H9 (cell line): ENCODE data around the gene ZNF445. TPM values are rescaled to one million over a fixed set of nuclear protein-coding genes. Genes with fewer than 3 reads are reported as not detected.

ENCODE experiments used
- DNase-seq: peaks from one replicate; pipeline ENCODE4 v3.0.0-alpha.2; 2017
- H2AFZ ChIP-seq: one replicate; pipeline ENCODE4 v1.6.1; 2013; ENCODE audit warnings: mild to moderate bottlenecking, low read length, control low read depth, moderate library complexity
- H2AK5ac ChIP-seq: 2 replicates; pipeline ENCODE4 v1.6.1; 2013; ENCODE audit warnings: low read length, control low read depth, mixed read lengths; ENCODE audit not compliant: insufficient read length
- H2BK120ac ChIP-seq: one replicate; pipeline ENCODE4 v1.6.1; 2013; ENCODE audit warnings: low read depth, mild to moderate bottlenecking, low read length, control low read depth, inconsistent platforms; ENCODE audit not compliant: poor library complexity, severe bottlenecking
- H2BK12ac ChIP-seq: 2 replicates; pipeline ENCODE4 v1.6.1; 2013; ENCODE audit warnings: low read length, control low read depth, mixed read lengths, low read depth; ENCODE audit not compliant: insufficient read length
- H2BK15ac ChIP-seq: 2 replicates; pipeline ENCODE4 v1.6.1; 2013; ENCODE audit warnings: low read depth, low read length, control low read depth
- H2BK20ac ChIP-seq: one replicate; pipeline ENCODE4 v1.6.1; 2013; ENCODE audit warnings: low read depth, mild to moderate bottlenecking, low read length, control low read depth, inconsistent platforms; ENCODE audit not compliant: poor library complexity, severe bottlenecking
- H2BK5ac ChIP-seq: 2 replicates; pipeline ENCODE4 v1.6.1; 2013; ENCODE audit warnings: low read length, control low read depth, mixed read lengths; ENCODE audit not compliant: insufficient read length
- H3K14ac ChIP-seq: 2 replicates; pipeline ENCODE4 v1.6.1; 2013; ENCODE audit warnings: low read length, control low read depth; ENCODE audit not compliant: insufficient read depth
- H3K18ac ChIP-seq: 2 replicates; pipeline ENCODE4 v1.6.1; 2013; ENCODE audit warnings: low read depth, mild to moderate bottlenecking, mixed read lengths, low read length, control low read depth; ENCODE audit not compliant: insufficient read length
- H3K23ac ChIP-seq: 2 replicates; pipeline ENCODE4 v1.6.1; 2013; ENCODE audit warnings: low read length, control low read depth, mixed read lengths, low read depth; ENCODE audit not compliant: insufficient read length
- H3K23me2 ChIP-seq: 2 replicates; pipeline ENCODE4 v1.6.1; 2013; ENCODE audit warnings: low read depth, mild to moderate bottlenecking, mixed read lengths, low read length, control low read depth; ENCODE audit not compliant: insufficient read length, poor library complexity, severe bottlenecking
- H3K27ac ChIP-seq: 2 replicates; pipeline ENCODE4 v1.5.1; 2013; ENCODE audit warnings: low read length, control low read depth, mixed read lengths, low read depth; ENCODE audit not compliant: insufficient read length
- H3K27me3 ChIP-seq: 2 replicates; pipeline ENCODE4 v1.6.1; 2013; ENCODE audit warnings: low read length, control low read depth, inconsistent platforms; ENCODE audit not compliant: insufficient read depth
- H3K4ac ChIP-seq: 2 replicates; pipeline ENCODE4 v1.6.1; 2013; ENCODE audit warnings: low read depth, mild to moderate bottlenecking, control low read depth, inconsistent platforms, low read length, moderate library complexity
- H3K4me1 ChIP-seq: 2 replicates; pipeline ENCODE4 v1.6.1; 2013; ENCODE audit warnings: low read length, control low read depth, inconsistent platforms; ENCODE audit not compliant: insufficient read depth
- H3K4me2 ChIP-seq: 2 replicates; pipeline ENCODE4 v1.6.1; 2013; ENCODE audit warnings: low read length, control low read depth, mixed read lengths; ENCODE audit not compliant: insufficient read length, insufficient read depth
- H3K56ac ChIP-seq: 2 replicates; pipeline ENCODE4 v1.6.1; 2013; ENCODE audit warnings: low read depth, mild to moderate bottlenecking, mixed read lengths, low read length, control low read depth; ENCODE audit not compliant: insufficient read length
- H3K79me1 ChIP-seq: 2 replicates; pipeline ENCODE4 v1.6.1; 2013; ENCODE audit warnings: low read depth, mild to moderate bottlenecking, moderate library complexity, low read length, control low read depth, inconsistent platforms; ENCODE audit not compliant: insufficient read depth, poor library complexity, severe bottlenecking
- H3K79me2 ChIP-seq: 2 replicates; pipeline ENCODE4 v1.6.1; 2013; ENCODE audit warnings: low read length, control low read depth, inconsistent platforms; ENCODE audit not compliant: insufficient read depth
- H3K9ac ChIP-seq: 2 replicates; pipeline ENCODE4 v1.6.1; 2013; ENCODE audit warnings: low read length, control low read depth, mixed read lengths; ENCODE audit not compliant: insufficient read length; ENCODE audit errors: extremely low read depth
- H3K9me3 ChIP-seq: one replicate; pipeline ENCODE4 v1.6.1; 2013; ENCODE audit warnings: low read depth, low read length, inconsistent platforms; ENCODE audit not compliant: control insufficient read depth
- H3T11ph ChIP-seq: one replicate; pipeline ENCODE4 v1.6.1; 2013; ENCODE audit warnings: mild to moderate bottlenecking, low read length, control low read depth, inconsistent platforms
- H4K20me1 ChIP-seq: one replicate; pipeline ENCODE4 v1.6.1; 2013; ENCODE audit not compliant: control insufficient read depth, insufficient read length, insufficient read depth
- H4K5ac ChIP-seq: 2 replicates; pipeline ENCODE4 v1.6.1; 2013; ENCODE audit warnings: low read depth, mild to moderate bottlenecking, mixed read lengths, low read length, control low read depth; ENCODE audit not compliant: insufficient read length
- H4K8ac ChIP-seq: replicated peaks from 2 replicates; pipeline ENCODE4 v1.6.1; 2013; ENCODE audit warnings: low read length, control low read depth, mixed read lengths, low read depth; ENCODE audit not compliant: insufficient read length
- H4K91ac ChIP-seq: 2 replicates; pipeline ENCODE4 v1.6.1; 2013; ENCODE audit warnings: low read depth, mild to moderate bottlenecking, moderate library complexity, mixed read lengths, low read length, control low read depth; ENCODE audit not compliant: insufficient read length
- H3K27ac Mint-ChIP-seq, 3 experiments: 2 replicates in 2 of 3; 3 replicates in 1 of 3; pipeline ENCODE4 v1.8.0; 2020 to 2021; ENCODE audit warnings: mixed read lengths in 3 of 3, mild to moderate bottlenecking in 1 of 3, moderate library complexity in 1 of 3
- H3K27me3 Mint-ChIP-seq: 2 replicates; pipeline ENCODE4 v1.8.0; 2021; ENCODE audit warnings: low read depth, mild to moderate bottlenecking, moderate library complexity, mixed read lengths
- H3K36me3 Mint-ChIP-seq, 3 experiments: 2 replicates in 2 of 3; 3 replicates in 1 of 3; pipeline ENCODE4 v1.8.0; 2020 to 2021; ENCODE audit warnings: low read depth in 3 of 3, mixed read lengths in 3 of 3; ENCODE audit not compliant: insufficient read depth in 1 of 3
- H3K4me1 Mint-ChIP-seq, 2 experiments: 2 replicates each; pipeline ENCODE4 v1.8.0; 2020; ENCODE audit warnings: mixed read lengths in 2 of 2
- H3K4me3 Mint-ChIP-seq, 2 experiments: 2 replicates in 1 of 2; 3 replicates in 1 of 2; pipeline ENCODE4 v1.8.0; 2020 to 2021; ENCODE audit warnings: mild to moderate bottlenecking in 2 of 2, mixed read lengths in 2 of 2, moderate library complexity in 1 of 2
- H3K9me3 Mint-ChIP-seq, 2 experiments: 2 replicates in 1 of 2; 3 replicates in 1 of 2; pipeline ENCODE4 v1.8.0; 2020; ENCODE audit warnings: mild to moderate bottlenecking in 2 of 2, mixed read lengths in 2 of 2, moderate library complexity in 1 of 2
- CTCF ChIP-seq: fragments of 200-600 bp; sonication (generic); conservative IDR thresholded peaks from 3 replicates; pipeline ENCODE4 v1.8.0; 2021; ENCODE audit warnings: antibody characterized with exemption, mild to moderate bottlenecking
- WGBS: extraction: QIAGEN DNeasy Blood & Tissue Kit; methylation state at CpG from one replicate; pipeline ENCODE4 v1.1.7; 2013; ENCODE audit warnings: missing lambda C conversion rate, low lambda C conversion rate, mixed read lengths; ENCODE audit not compliant: insufficient read length; ENCODE audit errors: extremely low coverage; 5-methylcytosine and 5-hydroxymethylcytosine counted together
- total RNA-seq: library from RNA; stranded (reverse); gene quantifications from 2 replicates; pipeline ENCODE4 v1.2.1, GENCODE V29; 2021

ZNF445 gene
- total RNA-seq, 1 experiment from 2014 or later, result 26.0 TPM

GRCh38 chr3:44387404-44387803 lies 90.1 kb downstream of the ZNF445 start:
- DNase-seq, result no peak
- H3K4me2 ChIP-seq, result no peak overlapping the region
- no peak overlapping the region for H3K23ac ChIP-seq
- H3K18ac ChIP-seq, result no peak overlapping the region
- H4K20me1 ChIP-seq, result no peaks in the 10 kb centered on the region
- no peak overlapping the region for H3T11ph ChIP-seq
- H4K91ac ChIP-seq, result no peak overlapping the region
- H3K27ac ChIP-seq, result no peak overlapping the region
- H2BK5ac ChIP-seq, result no peak overlapping the region
- no CpG with 5 or more reads among the region's 7 CpGs for WGBS
- no peaks in the 10 kb centered on the region for H3K23me2 ChIP-seq
- H3K14ac ChIP-seq, result no peak overlapping the region
- no peak overlapping the region for H2BK20ac ChIP-seq
- no peak overlapping the region for H4K5ac ChIP-seq
- no peak overlapping the region for H4K8ac ChIP-seq
- H3K4ac ChIP-seq, result no peak overlapping the region
- Mint-ChIP-seq H3K27ac (no peak overlapping the region), H3K27me3 (no peaks in the 10 kb centered on the region), H3K4me3 (no peak overlapping the region), H3K9me3 (peaks cover 11 to 19% of the 10 kb centered on the region in 2 experiments), H3K36me3 (peaks cover 3 to 12% (median 12%) of the 10 kb centered on the region in 3 experiments; a peak in 5 of 7 replicates), H3K4me1 (no peaks in the 10 kb centered on the region)
- H3K56ac ChIP-seq, result no peak overlapping the region
- no peak overlapping the region for H2AK5ac ChIP-seq
- no peaks in the 10 kb centered on the region for H3K79me1 ChIP-seq
- H2BK120ac ChIP-seq, result no peak overlapping the region
- H3K9ac ChIP-seq, result no peak overlapping the region
- H3K9me3 ChIP-seq, result peaks cover 8% of the 10 kb centered on the region
- H3K27me3 ChIP-seq, result no peaks in the 10 kb centered on the region
- no peak overlapping the region for H2AFZ ChIP-seq
- TF ChIP-seq CTCF, result no peak
- no peak overlapping the region for H2BK12ac ChIP-seq
- H2BK15ac ChIP-seq, result no peak overlapping the region
- no peaks in the 10 kb centered on the region for H3K4me1 ChIP-seq
- no peaks in the 10 kb centered on the region for H3K79me2 ChIP-seq

Other genes with a start within 250 kb of the ZNF445 start
- gene TOPAZ1, start 235.8 kb downstream of the ZNF445 start, total RNA-seq, result not detected in 2 replicates
- 21.9 and 23.8 TPM in 2 replicates for gene TCAIM, start 138.9 kb downstream of the ZNF445 start, total RNA-seq
- 7.0 and 8.7 TPM in 2 replicates for gene ZKSCAN7, start 77.5 kb upstream of the ZNF445 start, total RNA-seq
- gene ZNF660, start 107.3 kb upstream of the ZNF445 start, total RNA-seq, result 16.4 and 18.7 TPM in 2 replicates
- 17.5 and 18.8 TPM in 2 replicates for gene ZNF197, start 147.4 kb upstream of the ZNF445 start, total RNA-seq
- 22.3 and 27.3 TPM in 2 replicates for gene ZNF35, start 171.1 kb upstream of the ZNF445 start, total RNA-seq
- gene ZNF502, start 235.0 kb upstream of the ZNF445 start, total RNA-seq, result not detected in 2 replicates